Stimulated activated naive CD4-positive, alpha-beta T cell treated with Interleukin-2 at 50 U/mL for 16 hours (primary cell): Measurements from ENCODE around the gene C1QL2.

Experiments used
- DNase-seq: peaks from one replicate; lab custom pipeline; 2025; lab: John Stamatoyannopoulos, UW

C1QL2 gene

GRCh38 chr2:119158563-119159347 lies at the start of gene C1QL2:
Gene C1QL2 (minus strand): TSS chr2:119158751. CDS start chr2:119158269, 482 bp downstream.
- no peak for DNase-seq

GRCh38 chr2:119207447-119207846 lies 48.9 kb upstream of the C1QL2 start:
- no peak for DNase-seq

- no peak for DNase-seq
These were observed 47.6 kb upstream of the C1QL2 start for GRCh38 chr2:119206201-119206600.

GRCh38 chr2:119205001-119205706 lies 46.6 kb upstream of the C1QL2 start:
- DNase-seq: no peak

GRCh38 chr2:119204525-119204924 lies 46.0 kb upstream of the C1QL2 start:
- DNase-seq: no peak

GRCh38 chr2:119202610-119203310 lies 44.2 kb upstream of the C1QL2 start:
- no peak for DNase-seq

GRCh38 chr2:119201815-119202214 lies 43.3 kb upstream of the C1QL2 start:
- no peak for DNase-seq

GRCh38 chr2:119198240-119198840 lies 39.8 kb upstream of the C1QL2 start:
- no peak for DNase-seq

- DNase-seq: no peak
These were observed 39.1 kb upstream of the C1QL2 start for GRCh38 chr2:119197529-119198239.

- DNase-seq: no peak
These were observed 38.5 kb upstream of the C1QL2 start for GRCh38 chr2:119197126-119197405.

- DNase-seq: no peak
These were observed 38.0 kb upstream of the C1QL2 start for GRCh38 chr2:119196301-119197125.

GRCh38 chr2:119195887-119196286 lies 37.3 kb upstream of the C1QL2 start:
- no peak for DNase-seq

GRCh38 chr2:119195001-119195400 lies 36.5 kb upstream of the C1QL2 start:
- no peak for DNase-seq

- no peak for DNase-seq
These were observed 34.3 kb upstream of the C1QL2 start for GRCh38 chr2:119192893-119193292.

- no peak for DNase-seq
These were observed 32.0 kb upstream of the C1QL2 start for GRCh38 chr2:119190321-119191111.

GRCh38 chr2:119184512-119184911 lies 26.0 kb upstream of the C1QL2 start:
- DNase-seq: no peak

GRCh38 chr2:119181791-119182445 lies 23.4 kb upstream of the C1QL2 start:
- DNase-seq: no peak

GRCh38 chr2:119181391-119181790 lies 22.8 kb upstream of the C1QL2 start:
- no peak for DNase-seq

- no peak for DNase-seq
These were observed 22.3 kb upstream of the C1QL2 start for GRCh38 chr2:119180892-119181291.

GRCh38 chr2:119179991-119180390 lies 21.4 kb upstream of the C1QL2 start:
- DNase-seq: no peak
